T-helper 2 cell treated with Interferon-gamma antibody and Interleukin-4, amounts not matched to agents 100 ng/mL and 5 ng/mL, for 36 hours (primary cell): ENCODE data around the gene GBX1. TPM values are rescaled to one million over a fixed set of nuclear protein-coding genes. Genes with fewer than 3 reads are reported as not detected.

ENCODE experiments used
- intact Hi-C: fragments of 100-400 bp; cut with micrococcal nuclease; formaldehyde crosslinking; loops from one replicate; pipeline ENCODE4 v1.15.1; 2023
- total RNA-seq: library from RNA; stranded (reverse); gene quantifications from 2 replicates; pipeline ENCODE4 v1.2.3, GENCODE V29; 2022

Gene GBX1
- total RNA-seq, 1 donor from 2014 or later, result not detected

GRCh38 chr7:151141311-151141854 is 26.1 kb downstream of the GBX1 start:
- intact Hi-C loops, result no loop called here

GRCh38 chr7:151140826-151141225 is 26.7 kb downstream of the GBX1 start:
- intact Hi-C loops, result no loop called here

GRCh38 chr7:151139791-151140190 is 27.7 kb downstream of the GBX1 start:
- intact Hi-C loops, result no loop called here

GRCh38 chr7:151139071-151139790 is 28.3 kb downstream of the GBX1 start:
- intact Hi-C loops, result no loop called here

GRCh38 chr7:151138153-151138851 is 29.2 kb downstream of the GBX1 start:
- intact Hi-C loops, result no loop called here

- intact Hi-C loops, result no loop called here
Measured at GRCh38 chr7:151137791-151138152, 29.7 kb downstream of the GBX1 start.

- intact Hi-C loops, result no loop called here
Measured at GRCh38 chr7:151137076-151137675, 30.3 kb downstream of the GBX1 start.

- intact Hi-C loops, result no loop called here
Measured at GRCh38 chr7:151135866-151136843, 31.3 kb downstream of the GBX1 start.

GRCh38 chr7:151135525-151135845 is 32.0 kb downstream of the GBX1 start:
- intact Hi-C loops, result no loop called here

GRCh38 chr7:151134743-151135524 is 32.6 kb downstream of the GBX1 start:
- intact Hi-C loops, result no loop called here

- intact Hi-C loops, result no loop called here
Measured at GRCh38 chr7:151133986-151134742, 33.3 kb downstream of the GBX1 start.

GRCh38 chr7:151133266-151133985 is 34.1 kb downstream of the GBX1 start:
- intact Hi-C loops, result no loop called here

- intact Hi-C loops, result no loop called here
Measured at GRCh38 chr7:151132461-151133205, 34.9 kb downstream of the GBX1 start.

- intact Hi-C loops, result no loop called here
Measured at GRCh38 chr7:151131592-151132293, 35.8 kb downstream of the GBX1 start.

- intact Hi-C loops, result no loop called here
Measured at GRCh38 chr7:151131224-151131591, 36.3 kb downstream of the GBX1 start.

GRCh38 chr7:151130741-151131157 is 36.7 kb downstream of the GBX1 start:
- intact Hi-C loops, result no loop called here

- intact Hi-C loops, result no loop called here
Measured at GRCh38 chr7:151129960-151130591, 37.4 kb downstream of the GBX1 start.
